GM19438 (cell line): ENCODE data around the gene FAM53B.
A peak's percentile ranks its signal among the peaks of the same experiment; 100 is the strongest.

Experiments used
- ATAC-seq: cut with Tn5 transposase; IDR thresholded peaks from one replicate; pipeline ENCODE4 v1.9.1; 2021; ENCODE audit warnings: low read depth; ENCODE audit not compliant: unreplicated experiment

FAM53B gene

GRCh38 chr10:124639206-124639605 is 105.0 kb downstream of the FAM53B start:
- no peak for ATAC-seq

GRCh38 chr10:124637746-124638145 is 106.4 kb downstream of the FAM53B start:
- ATAC-seq = no peak

- ATAC-seq = no peak
These were observed 107.0 kb downstream of the FAM53B start for GRCh38 chr10:124637091-124637700.

DNA sequence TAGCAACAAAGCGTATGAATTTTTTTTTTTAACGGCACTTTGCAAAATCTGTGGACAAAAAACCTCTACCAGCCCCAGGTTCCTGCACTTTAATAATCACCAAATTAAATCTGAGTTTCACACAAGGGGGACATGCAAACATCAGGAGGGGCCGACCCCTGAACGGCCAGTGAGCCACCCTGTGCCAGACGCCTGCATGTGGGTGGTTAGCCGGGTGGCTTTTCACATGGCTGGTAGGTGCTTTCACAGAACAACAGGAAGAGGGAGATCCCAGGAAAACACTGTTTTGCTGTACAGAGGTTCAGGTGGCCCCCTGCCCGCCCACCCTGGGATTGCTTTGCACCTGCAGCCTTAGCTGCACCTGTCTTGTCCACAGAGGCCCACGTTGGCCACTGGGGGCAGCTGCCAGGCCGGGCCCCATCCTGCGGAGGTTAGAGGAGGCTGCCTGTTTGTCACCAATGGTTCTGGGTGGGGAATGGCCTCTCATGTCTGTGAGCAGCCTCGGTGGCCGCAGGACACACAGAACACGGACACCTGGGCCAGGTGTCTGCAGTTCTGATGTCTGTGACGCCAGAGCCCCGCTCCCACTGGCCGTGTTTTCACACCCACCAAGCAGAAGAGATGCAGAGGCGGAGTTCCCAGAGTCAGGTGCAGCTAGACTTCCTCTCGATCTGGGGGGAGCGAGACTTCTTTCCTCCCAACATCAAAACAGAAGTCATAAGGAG is 107.7 kb downstream of the FAM53B start:
- ATAC-seq = no peak

GRCh38 chr10:124632566-124632965 is 111.6 kb downstream of the FAM53B start:
- ATAC-seq = no peak

DNA sequence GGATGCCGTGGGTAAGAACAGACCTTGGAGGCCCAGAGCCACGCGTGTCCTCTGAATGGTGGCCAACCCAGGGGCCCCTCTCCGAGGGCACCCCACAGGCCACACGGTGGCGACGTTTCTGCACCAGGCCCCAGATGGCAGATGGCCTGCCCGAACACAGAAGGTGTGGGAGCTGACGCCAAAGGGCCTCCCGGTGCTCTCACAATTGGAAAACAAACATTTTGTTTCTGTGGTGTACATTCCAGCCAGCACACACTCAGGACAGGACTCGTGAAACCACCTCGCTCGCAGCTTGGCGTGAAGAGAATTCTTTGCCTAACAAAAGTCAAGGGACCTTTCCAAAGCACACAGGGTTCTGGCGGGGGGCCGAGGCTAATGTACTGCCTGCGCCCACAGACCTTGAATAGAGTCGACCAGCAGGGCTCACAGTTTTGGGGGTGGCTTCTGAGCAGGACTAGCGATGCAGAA is 112.1 kb downstream of the FAM53B start:
- ATAC-seq = no peak

- ATAC-seq = no peak
These were observed 113.6 kb downstream of the FAM53B start for GRCh38 chr10:124630551-124630950.

- no peak for ATAC-seq
These were observed 114.3 kb downstream of the FAM53B start for GRCh38 chr10:124629842-124630241.

- no peak for ATAC-seq
These were observed 114.8 kb downstream of the FAM53B start for GRCh38 chr10:124629415-124629814.

GRCh38 chr10:124628676-124629021 is 115.5 kb downstream of the FAM53B start:
- ATAC-seq = no peak

- no peak for ATAC-seq
These were observed 116.1 kb downstream of the FAM53B start for GRCh38 chr10:124627866-124628675.

DNA sequence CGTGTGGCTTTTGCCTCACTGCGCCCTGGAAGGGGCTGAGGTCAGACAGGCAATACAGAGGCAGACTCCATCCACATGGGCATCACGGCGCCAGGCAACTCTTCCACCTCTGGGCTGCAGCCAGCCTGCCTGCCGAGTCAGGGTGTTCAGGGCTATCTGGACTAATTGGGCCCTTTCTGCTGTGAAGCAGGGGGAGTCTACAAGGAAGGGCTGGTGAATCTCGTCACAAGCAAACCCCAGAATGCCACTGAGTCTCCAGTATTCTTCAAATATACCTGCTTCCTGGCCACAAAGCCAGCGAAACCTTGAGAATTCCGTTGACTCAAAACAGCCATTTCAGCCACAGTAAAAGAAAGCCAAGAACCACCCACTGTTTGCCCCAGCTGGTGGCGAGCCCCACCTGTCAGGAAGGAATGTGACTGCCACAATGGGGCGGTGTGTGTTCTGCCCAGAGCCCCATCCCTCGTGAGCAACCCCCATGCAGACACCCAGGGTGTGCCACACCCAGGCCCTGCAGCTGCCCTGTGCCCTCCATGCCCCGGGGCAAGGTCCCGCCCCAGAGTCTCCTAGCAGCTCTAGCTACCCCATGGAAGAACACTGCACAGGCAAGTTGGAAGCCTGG is 117.3 kb downstream of the FAM53B start:
- ATAC-seq = peak; percentile 70

DNA sequence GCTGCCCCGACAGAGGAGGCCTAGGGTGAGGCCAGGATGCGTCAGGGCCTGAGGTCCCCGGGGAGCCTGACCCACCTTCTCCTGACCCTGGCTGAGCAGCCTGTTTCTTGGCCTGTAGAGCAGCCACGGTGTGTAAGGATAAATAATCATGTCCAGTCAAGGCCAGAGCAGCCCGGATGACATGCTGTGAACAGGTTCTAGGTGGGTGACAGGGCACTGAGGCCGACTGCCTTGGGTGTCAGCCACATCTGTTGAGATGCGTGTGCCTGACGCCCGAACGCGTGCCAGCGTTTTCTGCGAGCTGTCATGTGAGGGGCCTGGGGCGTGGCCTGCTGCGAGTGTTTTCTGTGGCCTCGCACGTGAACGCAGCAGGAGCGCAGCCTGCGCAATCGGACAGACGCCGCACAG is 118.3 kb downstream of the FAM53B start:
- no peak for ATAC-seq

GRCh38 chr10:124624895-124625294 is 119.3 kb downstream of the FAM53B start:
- no peak for ATAC-seq

DNA sequence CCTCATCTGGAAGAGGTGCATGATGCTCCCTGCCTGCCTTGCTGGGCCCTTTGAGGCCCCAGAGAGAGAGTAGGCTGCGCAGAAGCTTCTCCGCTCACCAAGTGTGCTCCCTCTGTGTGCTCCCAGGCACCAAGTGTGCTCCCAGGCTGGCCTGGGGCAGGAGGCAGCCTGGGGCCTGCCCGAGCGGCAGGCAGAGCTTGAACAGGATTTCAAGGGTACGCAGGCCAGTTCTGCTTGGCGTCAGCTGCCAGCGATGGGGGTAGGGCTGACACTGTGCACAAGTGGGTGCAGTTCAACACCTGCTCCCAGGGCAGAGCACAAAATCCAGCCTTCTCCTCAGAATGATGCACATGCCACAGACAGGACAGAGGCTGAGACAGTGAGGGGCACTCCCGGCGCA is 119.7 kb downstream of the FAM53B start:
- ATAC-seq = no peak

GRCh38 chr10:124624006-124624405 is 120.2 kb downstream of the FAM53B start:
- ATAC-seq = no peak

- ATAC-seq = no peak
These were observed 121.2 kb downstream of the FAM53B start for GRCh38 chr10:124622866-124623536.

- ATAC-seq = no peak
These were observed 122.0 kb downstream of the FAM53B start for GRCh38 chr10:124622158-124622557.

GRCh38 chr10:124621637-124622036 is 122.5 kb downstream of the FAM53B start:
- ATAC-seq = no peak

- peak; percentile 43 for ATAC-seq
These were observed 124.2 kb downstream of the FAM53B start for GRCh38 chr10:124619802-124620490.
